Epithelial cell of esophagus (primary cell): Measurements from ENCODE around the gene PIGK.
"Not testable (repeated sequence)": the region's sequence is repeated elsewhere in the genome, so short reads cannot be mapped to it uniquely, and the experiment has no call there.

Experiments
- DNase-seq: peaks from one replicate; pipeline ENCODE4 v3.0.0; 2010; ENCODE audit warnings: low read depth
- H3K4me3 ChIP-seq: 2 replicates; pipeline ENCODE4 v1.5.1; 2011; ENCODE audit warnings: mild to moderate bottlenecking, low read length, control low read depth
- CTCF ChIP-seq: IDR thresholded peaks from 2 replicates; pipeline ENCODE4 v1.5.1; 2011; ENCODE audit warnings: low read depth, mild to moderate bottlenecking, low read length, control low read depth, inconsistent platforms; ENCODE audit not compliant: insufficient read depth; ENCODE audit errors: missing control alignments

PIGK gene

GRCh38 chr1:77170687-77171086, 48.5 kb downstream of the PIGK start:
- DNase-seq = no peak
- H3K4me3 ChIP-seq = no peak overlapping the region
- no peak for TF ChIP-seq CTCF

GRCh38 chr1:77168358-77168757, 50.9 kb downstream of the PIGK start:
- no peak overlapping the region for H3K4me3 ChIP-seq
- TF ChIP-seq CTCF = no peak
- DNase-seq = no peak

GRCh38 chr1:77164434-77164944, 54.7 kb downstream of the PIGK start:
- DNase-seq = no peak
- TF ChIP-seq CTCF = no peak
- H3K4me3 ChIP-seq = no peak overlapping the region

- DNase-seq, H3K4me3 ChIP-seq: not testable (repeated sequence)
Observed at GRCh38 chr1:77159706-77160105, 59.5 kb downstream of the PIGK start.

GRCh38 chr1:77156214-77156613, 63.0 kb downstream of the PIGK start:
- no peak for DNase-seq
- TF ChIP-seq CTCF = no peak

GRCh38 chr1:77146270-77146669, 73.0 kb downstream of the PIGK start:
- no peak overlapping the region for H3K4me3 ChIP-seq
- no peak for TF ChIP-seq CTCF
- no peak for DNase-seq

More at GRCh38 chr1:77156214-77156613, 63.0 kb downstream of the PIGK start:
- no peak overlapping the region for H3K4me3 ChIP-seq

GRCh38 chr1:77143529-77144121, 75.6 kb downstream of the PIGK start:
- H3K4me3 ChIP-seq = no peak overlapping the region
- DNase-seq = peak; percentile 13
- TF ChIP-seq CTCF = peak; percentile 19

- no peak for TF ChIP-seq CTCF
- no peak for DNase-seq
- no peak overlapping the region for H3K4me3 ChIP-seq
Observed at GRCh38 chr1:77139389-77139788, 79.8 kb downstream of the PIGK start.
